HepG2 (cell line): Measurements from ENCODE around the gene GMFB. TPM values are rescaled to one million over a fixed set of nuclear protein-coding genes. Genes with fewer than 3 reads are reported as not detected.

Experiments
- CBFB ChIP-seq: sonication (generic); formaldehyde crosslinking; IDR thresholded peaks from 2 replicates; pipeline ENCODE4 v1.4.0; 2020; ENCODE audit warnings: missing genetic modification reagents
- ELF4 ChIP-seq: sonication (generic); formaldehyde crosslinking; IDR thresholded peaks from 2 replicates; pipeline ENCODE4 v1.5.0; 2020; ENCODE audit warnings: missing genetic modification reagents, mild to moderate bottlenecking, moderate library complexity, borderline replicate concordance
- GMEB2 ChIP-seq: IDR thresholded peaks from 2 replicates; pipeline ENCODE4 v1.6.1; 2016; ENCODE audit warnings: missing biosample characterization, missing genetic modification reagents, low read depth
- HIVEP1 ChIP-seq: sonication (generic); formaldehyde crosslinking; IDR thresholded peaks from 2 replicates; pipeline ENCODE4 v1.4.0; 2020; ENCODE audit warnings: mild to moderate bottlenecking, missing genetic modification reagents
- HNRNPH1 ChIP-seq: fragments of 200-400 bp; formaldehyde crosslinking; optimal IDR thresholded peaks from 2 replicates; pipeline ENCODE3; 2017; ENCODE audit warnings: mild to moderate bottlenecking, low read depth, low read length
- HOXA9 ChIP-seq: sonication (generic); formaldehyde crosslinking; IDR thresholded peaks from 2 replicates; pipeline ENCODE4 v1.8.1; 2022; ENCODE audit warnings: missing genetic modification reagents, mild to moderate bottlenecking, moderate library complexity, borderline replicate concordance
- ISL2 ChIP-seq: sonication (generic); formaldehyde crosslinking; IDR thresholded peaks from 2 replicates; pipeline ENCODE4 v1.5.0; 2020; ENCODE audit warnings: missing genetic modification reagents
- KDM5B ChIP-seq: sonication (generic); formaldehyde crosslinking; IDR thresholded peaks from 2 replicates; pipeline ENCODE4 v1.4.0; 2020; ENCODE audit warnings: missing genetic modification reagents, mild to moderate bottlenecking, borderline replicate concordance
- NBN ChIP-seq: fragments of 450-650 bp; conservative IDR thresholded peaks from 2 replicates; pipeline ENCODE4 v1.6.1; 2017
- NFYB ChIP-seq: sonication (generic); formaldehyde crosslinking; IDR thresholded peaks from 2 replicates; pipeline ENCODE4 v1.4.0; 2020; ENCODE audit warnings: missing genetic modification reagents
- PATZ1 ChIP-seq: sonication (generic); formaldehyde crosslinking; IDR thresholded peaks from 2 replicates; pipeline ENCODE4 v1.4.0; 2020; ENCODE audit warnings: missing genetic modification reagents
- PAWR ChIP-seq: sonication (generic); formaldehyde crosslinking; IDR thresholded peaks from 2 replicates; pipeline ENCODE4 v1.4.0; 2020; ENCODE audit warnings: missing genetic modification reagents, mild to moderate bottlenecking, borderline replicate concordance
- RXRB ChIP-seq: IDR thresholded peaks from 2 replicates; pipeline ENCODE4 v1.6.1; 2016; ENCODE audit warnings: borderline replicate concordance, missing genetic modification reagents, missing compliant biosample characterization
- SATB2 ChIP-seq: sonication (generic); formaldehyde crosslinking; IDR thresholded peaks from 2 replicates; pipeline ENCODE4 v1.5.0; 2020; ENCODE audit warnings: missing genetic modification reagents
- THAP9 ChIP-seq: sonication (generic); formaldehyde crosslinking; IDR thresholded peaks from 2 replicates; pipeline ENCODE4; 2020; ENCODE audit warnings: missing genetic modification reagents, mild to moderate bottlenecking, borderline replicate concordance
- ZBTB44 ChIP-seq: sonication (generic); formaldehyde crosslinking; IDR thresholded peaks from 2 replicates; pipeline ENCODE4 v1.4.0; 2020; ENCODE audit warnings: missing genetic modification reagents
- ZFP36 ChIP-seq: fragments of 150-350 bp; IDR thresholded peaks from 2 replicates; pipeline ENCODE4 v1.6.1; 2018; ENCODE audit warnings: borderline replicate concordance, low read length, low read depth; ENCODE audit not compliant: partially characterized antibody
- ZNF24 ChIP-seq: fragments of 450-650 bp; IDR thresholded peaks from 2 replicates; pipeline ENCODE4 v1.6.1; 2017; ENCODE audit warnings: antibody characterized with exemption, mild to moderate bottlenecking
- ZNF724P ChIP-seq: sonication (generic); formaldehyde crosslinking; IDR thresholded peaks from 2 replicates; pipeline ENCODE4 v1.8.0; 2022; ENCODE audit warnings: missing genetic modification reagents, borderline replicate concordance
- ZSCAN31 ChIP-seq: sonication (generic); formaldehyde crosslinking; IDR thresholded peaks from 2 replicates; pipeline ENCODE4 v1.5.0; 2020; ENCODE audit warnings: low read depth, mild to moderate bottlenecking, missing genetic modification reagents
- polyA plus RNA-seq, 8 experiments: library from polyadenylated mRNA; depleted of rRNA in 3 of 8; stranded (reverse) in 7 of 8; unstranded in 1 of 8; fragments of >200 nt; fragmentation: Illumina TruSeq in 4 of 8; extraction: Trizol in 4 of 8; gene quantifications; 2 replicates each; pipeline versions ENCODE4 v1.2.1 to v1.2.3, GENCODE V29; 2011 to 2016; ENCODE audit warnings: low read depth in 4 of 8, missing spikeins in 1 of 8, mixed read lengths in 1 of 8; ENCODE audit not compliant: insufficient read depth in 1 of 8
- total RNA-seq, 5 experiments: library from RNA; depleted of rRNA; stranded (reverse); fragments of >200 nt; fragmentation: Illumina TruSeq; extraction: Trizol; gene quantifications; 2 replicates each; pipeline ENCODE4 v1.2.3, GENCODE V29; 2016; ENCODE audit warnings: low read depth in 1 of 5

Gene GMFB
- total and polyA plus RNA-seq, 2 of the 13 experiments (the other 11 are each of a cell fraction or from before 2014, with no cell fraction given): 17.3 to 68.2 TPM

GRCh38 chr14:54537651-54538050 is 48.9 kb upstream of the GMFB start (continued):
- no peak for TF ChIP-seq THAP9
- peak; percentile 30; the same call in 1 of the 2 replicates for TF ChIP-seq ISL2
- TF ChIP-seq RXRB: peak; percentile 49; the same call in 1 of the 2 replicates
- no peak for TF ChIP-seq ZBTB44 (CRISPR knock-in tag)
- TF ChIP-seq PAWR (CRISPR knock-in tag): no peak
- no peak for TF ChIP-seq HNRNPH1
- TF ChIP-seq SATB2: no peak
- no peak for TF ChIP-seq ZFP36
- TF ChIP-seq ELF4: no peak
- no peak for TF ChIP-seq ZSCAN31
- no peak for TF ChIP-seq ZNF724P (CRISPR knock-in tag)
- TF ChIP-seq NFYB (CRISPR knock-in tag): no peak
- no peak for TF ChIP-seq GMEB2 (CRISPR knock-in tag)
- TF ChIP-seq CBFB (CRISPR knock-in tag): no peak
- TF ChIP-seq NBN: no peak
- no peak for TF ChIP-seq ZNF24
- TF ChIP-seq KDM5B (CRISPR knock-in tag): no peak
- no peak for TF ChIP-seq HOXA9 (CRISPR knock-in tag)
- no peak for TF ChIP-seq PATZ1 (CRISPR knock-in tag)
- no peak for TF ChIP-seq HIVEP1 (CRISPR knock-in tag)
